SK-N-SH treated with all-trans-retinoic acid at 6 μM for 48 hours (cell line): ENCODE measurements around the gene ERCC1.
"Not testable (repeated sequence)": the region's sequence is repeated elsewhere in the genome, so short reads cannot be mapped to it uniquely, and the experiment has no call there.

Experiments used
- ATAC-seq: fragments of 200-7000 bp; cut with Tn5 transposase; 3 replicates; pipeline ENCODE4 v1.9.1; 2020; ENCODE audit warnings: mild to moderate bottlenecking, moderate library complexity
- ARNTL ChIP-seq: fragments of 450-650 bp; formaldehyde crosslinking; IDR thresholded peaks from 2 replicates; pipeline ENCODE4 v1.5.0; 2020; ENCODE audit warnings: low read depth, mild to moderate bottlenecking, moderate library complexity, borderline replicate concordance
- BACH2 ChIP-seq: fragments of 250-450 bp; sonication (Bioruptor Pico); IDR thresholded peaks from 2 replicates; pipeline ENCODE4 v1.9.0; 2021; ENCODE audit warnings: mild to moderate bottlenecking, borderline replicate concordance
- CSDC2 ChIP-seq: fragments of 250-450 bp; sonication (Bioruptor Pico); IDR thresholded peaks from 2 replicates; pipeline ENCODE4 v1.5.0; 2020; ENCODE audit warnings: mild to moderate bottlenecking, moderate library complexity
- CSRNP3 ChIP-seq: fragments of 250-450 bp; sonication (Bioruptor Pico); IDR thresholded peaks from 2 replicates; pipeline ENCODE4 v1.5.1; 2021; ENCODE audit warnings: mild to moderate bottlenecking, moderate library complexity
- ESRRG ChIP-seq: fragments of 250-450 bp; sonication (Bioruptor Pico); IDR thresholded peaks from 2 replicates; pipeline ENCODE4 v1.6.1; 2021; ENCODE audit warnings: mild to moderate bottlenecking
- GLIS3 ChIP-seq: fragments of 250-450 bp; sonication (Bioruptor Pico); IDR thresholded peaks from 2 replicates; pipeline ENCODE4 v1.5.0; 2020; ENCODE audit warnings: mild to moderate bottlenecking, moderate library complexity
- ISL1 ChIP-seq: fragments of 250-450 bp; sonication (Bioruptor Pico); IDR thresholded peaks from 2 replicates; pipeline ENCODE4 v2.1.2; 2022; ENCODE audit warnings: mild to moderate bottlenecking, moderate library complexity
- OSR1 ChIP-seq: fragments of 250-450 bp; sonication (Bioruptor Pico); IDR thresholded peaks from 2 replicates; pipeline ENCODE4 v1.8.0; 2022; ENCODE audit warnings: moderate library complexity, mild to moderate bottlenecking, inconsistent platforms
- PATZ1 ChIP-seq: fragments of 250-450 bp; sonication (Bioruptor Pico); IDR thresholded peaks from 2 replicates; pipeline ENCODE4 v1.8.0; 2020; ENCODE audit warnings: mild to moderate bottlenecking, moderate library complexity, borderline replicate concordance
- SNAI2 ChIP-seq: fragments of 250-450 bp; sonication (Bioruptor Pico); IDR thresholded peaks from 2 replicates; pipeline ENCODE4 v1.5.0; 2020; ENCODE audit warnings: mild to moderate bottlenecking, moderate library complexity
- TCF4 ChIP-seq: fragments of 250-450 bp; sonication (Bioruptor Pico); IDR thresholded peaks from 2 replicates; pipeline ENCODE4 v1.8.0; 2021; ENCODE audit warnings: mild to moderate bottlenecking, moderate library complexity, borderline replicate concordance
- TOX ChIP-seq: fragments of 250-450 bp; sonication (Bioruptor Pico); IDR thresholded peaks from 2 replicates; pipeline ENCODE4 v1.8.0; 2021; ENCODE audit warnings: mild to moderate bottlenecking, moderate library complexity, borderline replicate concordance
- ZC3H10 ChIP-seq: fragments of 250-450 bp; sonication (Bioruptor Pico); IDR thresholded peaks from 2 replicates; pipeline ENCODE4 v1.5.1; 2021; ENCODE audit warnings: mild to moderate bottlenecking, moderate library complexity
- ZFP3 ChIP-seq: fragments of 250-450 bp; sonication (Bioruptor Pico); IDR thresholded peaks from 2 replicates; pipeline ENCODE4 v1.5.0; 2020; ENCODE audit warnings: mild to moderate bottlenecking, moderate library complexity
- ZFP30 ChIP-seq: fragments of 450-650 bp; formaldehyde crosslinking; IDR thresholded peaks from 2 replicates; pipeline ENCODE4 v1.5.0; 2022; ENCODE audit warnings: mild to moderate bottlenecking, moderate library complexity
- ZNF565 ChIP-seq: fragments of 450-650 bp; formaldehyde crosslinking; conservative IDR thresholded peaks from 2 replicates; pipeline ENCODE4 v1.5.0; 2020; ENCODE audit warnings: low read depth, mild to moderate bottlenecking, moderate library complexity
- ZNF70 ChIP-seq: fragments of 450-650 bp; formaldehyde crosslinking; IDR thresholded peaks from 2 replicates; pipeline ENCODE4 v1.5.0; 2020; ENCODE audit warnings: mild to moderate bottlenecking, moderate library complexity
- ZNF8 ChIP-seq: fragments of 450-650 bp; formaldehyde crosslinking; IDR thresholded peaks from 2 replicates; pipeline ENCODE4 v1.5.0; 2020; ENCODE audit warnings: mild to moderate bottlenecking, moderate library complexity
- TF ChIP-seq, protein P1 (sequence below): fragments of 250-450 bp; sonication (Bioruptor Pico); IDR thresholded peaks from 2 replicates; pipeline ENCODE4 v1.5.0; 2020; ENCODE audit warnings: mild to moderate bottlenecking, moderate library complexity
- TF ChIP-seq, protein P2 (sequence below): fragments of 250-450 bp; sonication (Bioruptor Pico); IDR thresholded peaks from 2 replicates; pipeline ENCODE4 v1.5.1; 2020; ENCODE audit warnings: low read depth, mild to moderate bottlenecking, moderate library complexity

Gene ERCC1

GRCh38 chr19:45408830-45409556, 14.7 kb downstream of the ERCC1 start:
- no peak for TF ChIP-seq ZC3H10
- no peak for TF ChIP-seq CSDC2 (CRISPR knock-in tag)
- no peak for TF ChIP-seq ZFP3
- TF ChIP-seq ZNF70 (CRISPR knock-in tag) = no peak
- TF ChIP-seq SNAI2 = no peak
- no peak for TF ChIP-seq ZNF8 (CRISPR knock-in tag)
- ATAC-seq = no peak

DNA sequence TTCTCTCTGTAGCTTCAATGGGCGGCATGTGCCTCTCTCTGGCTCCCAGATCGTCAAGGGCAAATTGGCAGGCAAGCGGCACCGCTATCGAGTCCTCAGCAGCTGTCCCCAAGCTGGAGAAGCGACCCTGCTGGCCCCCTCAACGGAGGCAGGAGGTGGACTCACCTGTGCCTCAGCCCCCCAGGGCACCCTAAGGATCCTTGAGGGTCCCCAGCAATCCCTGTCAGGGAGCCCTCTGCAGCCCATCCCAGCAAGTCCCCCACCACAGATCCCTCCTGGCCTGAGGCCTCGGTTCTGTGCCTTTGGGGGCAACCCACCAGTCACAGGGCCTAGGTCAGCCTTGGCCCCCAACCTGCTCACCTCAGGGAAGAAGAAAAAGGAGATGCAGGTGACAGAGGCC, 15.6 kb downstream of the ERCC1 start:
- no peak for TF ChIP-seq GLIS3
- no peak for TF ChIP-seq ZNF8 (CRISPR knock-in tag)
- TF ChIP-seq, protein P1, sequence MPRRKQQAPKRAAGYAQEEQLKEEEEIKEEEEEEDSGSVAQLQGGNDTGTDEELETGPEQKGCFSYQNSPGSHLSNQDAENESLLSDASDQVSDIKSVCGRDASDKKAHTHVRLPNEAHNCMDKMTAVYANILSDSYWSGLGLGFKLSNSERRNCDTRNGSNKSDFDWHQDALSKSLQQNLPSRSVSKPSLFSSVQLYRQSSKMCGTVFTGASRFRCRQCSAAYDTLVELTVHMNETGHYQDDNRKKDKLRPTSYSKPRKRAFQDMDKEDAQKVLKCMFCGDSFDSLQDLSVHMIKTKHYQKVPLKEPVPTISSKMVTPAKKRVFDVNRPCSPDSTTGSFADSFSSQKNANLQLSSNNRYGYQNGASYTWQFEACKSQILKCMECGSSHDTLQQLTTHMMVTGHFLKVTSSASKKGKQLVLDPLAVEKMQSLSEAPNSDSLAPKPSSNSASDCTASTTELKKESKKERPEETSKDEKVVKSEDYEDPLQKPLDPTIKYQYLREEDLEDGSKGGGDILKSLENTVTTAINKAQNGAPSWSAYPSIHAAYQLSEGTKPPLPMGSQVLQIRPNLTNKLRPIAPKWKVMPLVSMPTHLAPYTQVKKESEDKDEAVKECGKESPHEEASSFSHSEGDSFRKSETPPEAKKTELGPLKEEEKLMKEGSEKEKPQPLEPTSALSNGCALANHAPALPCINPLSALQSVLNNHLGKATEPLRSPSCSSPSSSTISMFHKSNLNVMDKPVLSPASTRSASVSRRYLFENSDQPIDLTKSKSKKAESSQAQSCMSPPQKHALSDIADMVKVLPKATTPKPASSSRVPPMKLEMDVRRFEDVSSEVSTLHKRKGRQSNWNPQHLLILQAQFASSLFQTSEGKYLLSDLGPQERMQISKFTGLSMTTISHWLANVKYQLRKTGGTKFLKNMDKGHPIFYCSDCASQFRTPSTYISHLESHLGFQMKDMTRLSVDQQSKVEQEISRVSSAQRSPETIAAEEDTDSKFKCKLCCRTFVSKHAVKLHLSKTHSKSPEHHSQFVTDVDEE (CRISPR knock-in tag) = no peak
- TF ChIP-seq ZC3H10 = no peak
- no peak for TF ChIP-seq TCF4
- TF ChIP-seq PATZ1 = no peak
- TF ChIP-seq ZNF565 (CRISPR knock-in tag) = no peak
- TF ChIP-seq BACH2 (CRISPR knock-in tag) = no peak
- TF ChIP-seq OSR1 = no peak
- TF ChIP-seq TOX (CRISPR knock-in tag) = no peak
- TF ChIP-seq, protein P2, sequence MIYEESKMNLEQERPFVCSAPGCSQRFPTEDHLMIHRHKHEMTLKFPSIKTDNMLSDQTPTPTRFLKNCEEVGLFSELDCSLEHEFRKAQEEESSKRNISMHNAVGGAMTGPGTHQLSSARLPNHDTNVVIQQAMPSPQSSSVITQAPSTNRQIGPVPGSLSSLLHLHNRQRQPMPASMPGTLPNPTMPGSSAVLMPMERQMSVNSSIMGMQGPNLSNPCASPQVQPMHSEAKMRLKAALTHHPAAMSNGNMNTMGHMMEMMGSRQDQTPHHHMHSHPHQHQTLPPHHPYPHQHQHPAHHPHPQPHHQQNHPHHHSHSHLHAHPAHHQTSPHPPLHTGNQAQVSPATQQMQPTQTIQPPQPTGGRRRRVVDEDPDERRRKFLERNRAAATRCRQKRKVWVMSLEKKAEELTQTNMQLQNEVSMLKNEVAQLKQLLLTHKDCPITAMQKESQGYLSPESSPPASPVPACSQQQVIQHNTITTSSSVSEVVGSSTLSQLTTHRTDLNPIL (CRISPR knock-in tag) = no peak
- no peak for TF ChIP-seq ISL1 (CRISPR knock-in tag)
- no peak for ATAC-seq

DNA sequence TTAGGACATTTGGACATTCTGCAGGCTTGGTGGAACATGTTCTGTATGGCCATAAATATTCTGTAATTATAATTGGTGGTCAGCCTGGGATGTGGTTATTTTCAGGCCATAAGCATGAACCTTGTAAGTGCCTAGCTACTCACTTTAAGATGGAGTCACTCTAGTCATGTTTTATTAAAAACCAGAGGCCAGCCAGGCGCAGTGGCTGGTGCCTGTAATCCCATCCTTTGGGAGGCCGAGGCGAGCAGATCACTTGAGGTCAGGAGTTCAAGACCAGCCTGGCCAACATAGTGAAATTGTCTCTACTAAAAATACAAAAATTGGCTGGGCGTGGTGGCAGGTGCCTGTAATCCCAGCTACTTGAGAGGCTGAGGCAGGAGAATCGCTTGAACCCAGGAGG, 16.1 kb downstream of the ERCC1 start:
- not testable (repeated sequence) for ATAC-seq
- TF ChIP-seq CSDC2 (CRISPR knock-in tag) = 0 out of 2 replicates have a peak, but pooled peaks have one; percentile 74
- TF ChIP-seq PATZ1 = peak; percentile 28; the same call in 1 of the 2 replicates
- 0 out of 2 replicates have a peak, but pooled peaks have one; percentile 13 for TF ChIP-seq SNAI2
- TF ChIP-seq, all 23 proteins: peak for 3; not testable (repeated sequence) for 20

- ATAC-seq = no peak
- TF ChIP-seq, protein P1 (CRISPR knock-in tag) = no peak
- no peak for TF ChIP-seq ZFP30 (CRISPR knock-in tag)
- TF ChIP-seq PATZ1 = no peak
- no peak for TF ChIP-seq TOX (CRISPR knock-in tag)
- no peak for TF ChIP-seq CSRNP3 (CRISPR knock-in tag)
- TF ChIP-seq, protein P2 (CRISPR knock-in tag) = no peak
- no peak for TF ChIP-seq ZC3H10
- TF ChIP-seq ISL1 (CRISPR knock-in tag) = no peak
- TF ChIP-seq ARNTL (CRISPR knock-in tag) = no peak
- TF ChIP-seq ESRRG = no peak
- TF ChIP-seq TCF4 = no peak
These were observed 16.7 kb downstream of the ERCC1 start for GRCh38 chr19:45407091-45407375.
